DMS53 treated with DMSO at 0.1 percent for 48 hours (cell line): Measurements from ENCODE around the gene PGAP3.
A peak's percentile ranks its signal among the peaks of the same experiment; 100 is the strongest.

ENCODE experiments used
- DNase-seq: peaks from one replicate; lab custom pipeline; 2025; ENCODE audit not compliant: unreplicated experiment; lab: John Stamatoyannopoulos, UW

PGAP3 gene

DNA sequence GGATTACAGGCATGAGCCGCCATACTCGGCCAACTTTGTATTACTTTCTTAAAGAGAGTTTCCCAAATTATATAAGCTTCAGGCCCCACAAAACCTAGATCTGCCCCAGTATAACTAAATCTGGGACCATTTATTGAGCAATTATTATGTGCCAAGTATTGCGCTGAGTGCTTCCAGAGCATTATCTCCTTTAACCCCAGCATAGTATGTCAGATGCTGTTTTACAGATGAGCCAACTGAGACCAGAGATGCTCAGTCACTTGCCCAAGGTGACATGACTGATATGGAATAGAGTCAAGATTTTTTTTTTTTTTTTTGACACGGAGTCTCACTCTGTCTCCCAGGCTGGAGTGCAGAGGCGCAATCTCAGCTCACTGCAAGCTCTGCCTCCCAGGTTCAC, 10.1 kb upstream of the PGAP3 start:
- no peak for DNase-seq

DNA sequence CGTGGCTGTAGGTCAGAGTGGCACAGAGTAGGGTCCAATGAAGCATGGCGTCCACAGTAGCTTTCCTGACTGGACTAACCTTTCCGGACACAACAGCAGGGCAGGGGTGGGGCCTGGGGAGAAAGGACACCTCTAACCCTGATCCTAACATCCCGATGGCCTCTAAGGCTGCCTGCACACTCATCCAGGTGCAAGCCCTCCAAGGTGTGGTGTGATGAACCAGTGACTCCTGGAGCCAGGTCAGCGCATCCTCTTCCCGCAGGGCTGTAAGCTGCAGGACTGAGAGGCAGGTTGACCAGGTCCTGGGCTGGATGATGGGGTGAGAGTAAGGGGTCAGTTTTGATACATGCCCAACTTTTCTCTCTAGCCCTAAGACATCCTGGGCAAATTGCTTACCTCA, 8.9 kb upstream of the PGAP3 start:
- no peak for DNase-seq

- no peak for DNase-seq
Measured at GRCh38 chr17:39695089-39695474, 7.2 kb upstream of the PGAP3 start.

GRCh38 chr17:39694593-39694992, 6.7 kb upstream of the PGAP3 start:
- DNase-seq, result no peak

DNA sequence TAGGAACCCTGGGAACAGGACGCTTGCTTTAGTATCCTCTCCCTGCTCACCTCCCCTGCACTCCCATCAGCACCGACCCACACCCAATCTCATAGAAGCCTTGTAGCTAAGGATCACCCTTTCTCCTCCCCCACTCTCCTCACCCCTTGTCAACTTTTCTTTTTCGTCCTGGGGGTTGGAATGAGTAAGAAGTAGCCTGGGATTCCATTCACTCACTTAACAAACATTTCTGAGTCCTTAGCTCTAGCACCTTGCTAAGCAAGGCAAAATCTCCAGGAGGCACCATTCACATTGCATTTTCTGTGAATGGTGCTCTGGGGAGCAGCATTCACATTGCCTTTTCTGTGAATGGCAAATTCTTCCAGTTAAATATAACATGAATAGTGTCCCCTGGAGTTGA, 1.1 kb upstream of the PGAP3 start:
- DNase-seq, result no peak

- DNase-seq, result no peak
Measured at GRCh38 chr17:39688475-39688835, 598 bp upstream of the PGAP3 start.

DNA sequence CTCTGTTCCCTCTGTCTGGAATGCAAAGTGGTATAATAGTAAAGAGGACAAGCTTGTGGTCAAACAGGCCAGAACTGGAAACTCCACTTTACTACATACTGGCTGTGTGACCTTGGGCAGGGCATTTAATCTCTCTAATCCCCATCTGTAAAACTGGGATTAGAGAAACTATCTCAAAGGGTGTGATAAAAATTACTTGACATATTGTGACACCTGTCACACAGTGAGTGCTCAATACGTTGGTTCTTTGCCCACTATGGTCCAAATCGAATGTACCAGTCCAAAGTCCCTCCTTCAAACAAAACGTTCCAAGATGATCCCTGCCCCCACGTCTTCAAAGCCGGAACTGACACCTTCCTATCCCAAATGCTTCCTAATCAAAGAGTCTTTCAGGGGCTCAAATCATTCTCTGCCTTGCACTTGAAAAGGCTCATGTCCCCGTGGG, 734 bp downstream of the PGAP3 start:
- DNase-seq, result peak; percentile 14

DNA sequence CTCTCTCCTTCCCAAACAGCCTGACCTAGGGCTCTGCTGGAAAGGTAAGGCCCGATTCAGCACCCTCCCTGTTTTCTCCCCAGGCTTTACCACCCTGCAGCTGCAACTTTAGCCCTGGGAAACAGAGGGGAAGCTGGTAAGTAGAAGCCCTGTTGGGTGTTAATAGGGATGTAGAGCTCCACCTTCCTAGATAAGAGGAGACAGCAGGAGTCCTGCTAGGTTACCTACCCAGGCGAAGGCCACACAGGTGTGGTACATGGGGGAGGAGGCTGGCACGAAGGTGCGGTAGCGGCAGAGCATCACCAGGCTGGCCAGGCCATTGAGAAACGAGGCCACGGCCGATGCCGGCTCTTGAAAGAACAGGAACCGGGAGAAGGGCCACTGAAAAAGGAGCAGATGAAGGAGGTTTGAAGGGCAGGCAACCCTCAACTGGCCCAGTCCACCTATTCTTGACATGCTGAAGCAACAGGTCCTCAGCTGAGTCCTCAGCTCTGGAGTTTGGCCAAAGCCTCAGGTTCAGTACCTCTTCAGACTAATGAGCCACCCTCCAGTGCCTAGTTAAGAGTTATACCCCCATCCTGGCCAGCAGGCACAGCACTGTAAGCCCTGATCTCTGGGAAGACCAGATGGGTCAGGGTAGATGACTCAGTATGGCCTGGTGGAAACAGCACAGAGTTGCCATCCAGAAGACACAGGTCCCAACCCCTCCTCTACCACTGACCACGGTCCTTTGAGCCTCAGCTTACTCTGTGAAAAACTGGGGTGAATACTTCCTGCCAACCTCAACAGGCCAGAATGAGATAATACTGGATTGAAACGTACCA, 3.3 kb downstream of the PGAP3 start:
- DNase-seq, result no peak

DNA sequence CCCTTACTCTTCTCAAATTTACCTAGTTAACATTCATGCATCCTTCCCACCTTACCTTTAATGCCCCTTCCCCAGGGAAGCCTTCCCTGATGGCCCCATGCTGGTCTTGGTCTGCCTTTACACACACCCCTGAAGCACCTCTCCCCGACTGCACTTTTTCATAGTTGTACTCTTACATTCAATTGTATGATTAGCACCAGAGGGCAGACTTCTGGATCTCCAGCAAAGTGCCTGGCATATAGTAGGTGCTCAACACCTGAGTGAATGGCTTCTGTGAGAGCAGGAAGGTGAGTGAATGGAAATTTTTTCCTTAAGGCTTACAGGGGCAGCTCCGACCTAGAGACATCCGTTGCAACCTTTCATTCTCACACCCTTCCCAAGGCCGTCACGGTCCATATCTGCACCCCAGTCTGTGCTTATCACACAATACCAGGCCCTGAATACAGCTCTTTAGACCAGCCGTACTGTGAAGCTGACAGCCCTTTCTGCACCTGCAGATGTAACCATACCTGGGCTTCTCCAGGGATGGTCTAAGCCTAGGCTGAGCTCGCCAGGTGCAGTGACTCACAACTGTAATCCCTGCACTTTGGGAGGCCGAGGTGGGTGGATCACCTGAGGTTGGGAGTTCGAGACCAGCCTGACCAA, 4.4 kb downstream of the PGAP3 start:
- no peak for DNase-seq

- DNase-seq, result no peak
Measured at GRCh38 chr17:39679521-39680192, 8.2 kb downstream of the PGAP3 start.

- DNase-seq, result no peak
Measured at GRCh38 chr17:39678340-39679116, 9.3 kb downstream of the PGAP3 start.

DNA sequence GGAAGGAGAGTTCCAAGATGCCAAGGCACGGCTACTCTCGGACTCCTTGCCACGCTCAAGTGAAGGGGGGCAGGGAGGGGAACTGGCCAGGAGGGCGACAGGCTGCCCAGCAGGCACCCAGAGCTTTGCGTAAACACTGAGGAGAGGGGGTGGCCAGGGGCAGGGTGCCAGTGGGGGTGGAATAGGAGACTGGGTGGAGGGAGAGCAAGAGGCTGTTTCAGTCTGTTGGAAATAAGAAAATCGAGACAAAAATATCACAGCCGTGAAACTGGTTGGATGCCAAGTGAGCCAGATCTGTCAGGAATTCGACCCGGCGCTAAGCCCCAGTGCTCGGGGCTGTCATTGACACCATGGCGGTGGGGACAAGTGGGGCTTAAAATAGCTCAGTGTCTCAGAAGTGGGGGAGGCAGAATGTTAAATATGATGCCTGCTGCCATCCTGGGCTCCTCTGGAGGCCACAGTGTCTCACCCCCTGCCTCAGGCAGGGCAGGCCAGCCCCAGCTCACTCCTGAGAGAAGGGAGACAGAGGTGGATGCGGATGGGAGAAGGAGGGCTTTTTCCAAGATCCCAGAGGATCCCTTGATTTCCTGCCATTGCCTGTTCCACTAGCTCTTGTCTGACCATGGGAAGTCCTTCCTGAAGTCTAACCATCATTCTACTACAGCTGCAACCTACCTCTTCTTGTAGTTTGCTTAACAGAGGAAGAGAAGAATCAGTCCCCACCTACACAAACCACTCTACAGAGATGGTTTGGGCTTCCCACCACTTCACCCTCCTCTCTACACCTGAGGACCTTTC, 10.1 kb downstream of the PGAP3 start:
- no peak for DNase-seq

- DNase-seq, result no peak
Measured at GRCh38 chr17:39677072-39677471, 10.8 kb downstream of the PGAP3 start.

- peak; percentile 10 for DNase-seq
Measured at GRCh38 chr17:39676198-39676819, 11.5 kb downstream of the PGAP3 start.

DNA sequence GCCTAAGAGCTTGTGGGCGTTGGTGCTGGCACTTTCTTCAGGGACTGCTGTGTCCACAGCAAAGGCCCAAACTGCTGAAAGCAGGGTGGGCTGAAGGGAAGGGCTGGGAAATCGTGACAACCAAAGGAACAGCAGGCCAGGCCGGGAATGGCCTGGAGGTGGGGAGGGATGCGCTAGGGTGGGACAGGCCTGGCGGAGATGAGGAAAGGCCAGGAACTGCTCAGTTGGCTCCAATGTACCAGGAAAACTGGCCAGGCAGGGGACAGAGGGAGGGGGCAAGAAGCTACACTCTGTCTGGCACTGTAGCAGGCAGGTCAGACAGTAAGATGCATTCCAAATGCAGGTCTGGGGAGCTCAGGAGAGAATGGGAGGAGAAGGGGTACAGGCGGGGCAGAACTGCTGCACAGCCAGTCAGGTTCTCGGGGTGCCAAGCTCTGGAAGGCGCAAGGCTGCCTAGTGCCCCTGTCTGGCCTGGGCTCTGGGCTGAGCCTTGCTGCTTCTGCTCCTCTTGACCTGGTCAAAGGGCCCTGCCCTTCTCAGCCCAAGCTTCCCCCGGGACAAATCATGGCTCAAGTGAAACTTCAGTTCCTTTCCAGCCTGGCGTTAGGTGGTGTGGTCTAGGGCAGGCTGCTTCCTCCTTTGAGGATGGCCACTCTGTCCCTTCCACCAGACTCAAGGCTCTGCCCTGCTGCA, 12.3 kb downstream of the PGAP3 start:
- no peak for DNase-seq

GRCh38 chr17:39674702-39675389, 13.0 kb downstream of the PGAP3 start:
- DNase-seq, result no peak

GRCh38 chr17:39674179-39674578, 13.7 kb downstream of the PGAP3 start:
- no peak for DNase-seq

DNA sequence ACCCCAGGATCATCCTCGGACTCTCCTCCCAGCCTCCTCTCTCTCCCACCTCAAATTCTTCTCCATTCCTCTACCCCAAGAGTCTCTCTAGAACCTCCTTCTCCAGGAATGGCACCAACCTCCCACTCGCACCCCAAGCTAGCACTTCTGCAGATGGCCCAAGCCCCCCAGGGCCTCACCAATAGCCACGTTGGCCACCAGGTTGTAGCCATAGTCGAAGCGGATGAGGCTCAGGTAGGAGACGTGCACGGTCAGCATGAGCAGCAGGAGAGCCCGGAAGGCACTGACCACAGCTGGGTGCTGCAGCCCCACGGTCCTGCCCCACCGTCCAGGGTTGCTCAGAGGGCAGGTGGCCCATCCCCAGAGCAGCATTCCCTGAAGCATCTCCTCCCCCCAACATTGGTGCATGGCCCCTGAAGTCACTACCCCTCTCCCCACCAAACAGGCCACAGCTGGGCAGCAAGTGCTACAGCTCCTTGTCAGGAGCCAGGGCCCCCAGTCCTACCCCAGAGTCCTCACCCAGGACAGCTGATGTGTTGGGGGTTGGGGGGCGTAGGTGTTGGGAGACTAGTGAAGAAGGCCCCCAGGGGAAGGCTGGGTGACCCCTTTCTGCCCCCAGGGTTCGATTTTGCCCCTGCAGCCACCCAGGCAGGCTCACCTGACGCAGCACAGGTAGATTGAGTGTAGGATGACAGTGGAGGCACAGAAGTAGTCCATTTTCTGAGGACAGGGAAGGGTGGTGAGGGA, 14.3 kb downstream of the PGAP3 start:
- DNase-seq, result no peak
